H9 (cell line): Measurements from ENCODE around the gene PPP1R27. TPM values are rescaled to one million over a fixed set of nuclear protein-coding genes. Genes with fewer than 3 reads are reported as not detected.

Experiments
- DNase-seq: peaks from one replicate; pipeline ENCODE4 v3.0.0-alpha.2; 2017
- H2AFZ ChIP-seq: one replicate; pipeline ENCODE4 v1.6.1; 2013; ENCODE audit warnings: mild to moderate bottlenecking, low read length, control low read depth, moderate library complexity
- H2AK5ac ChIP-seq: 2 replicates; pipeline ENCODE4 v1.6.1; 2013; ENCODE audit warnings: low read length, control low read depth, mixed read lengths; ENCODE audit not compliant: insufficient read length
- H2BK120ac ChIP-seq: one replicate; pipeline ENCODE4 v1.6.1; 2013; ENCODE audit warnings: low read depth, mild to moderate bottlenecking, low read length, control low read depth, inconsistent platforms; ENCODE audit not compliant: poor library complexity, severe bottlenecking
- H2BK12ac ChIP-seq: 2 replicates; pipeline ENCODE4 v1.6.1; 2013; ENCODE audit warnings: low read length, control low read depth, mixed read lengths, low read depth; ENCODE audit not compliant: insufficient read length
- H2BK15ac ChIP-seq: 2 replicates; pipeline ENCODE4 v1.6.1; 2013; ENCODE audit warnings: low read depth, low read length, control low read depth
- H2BK20ac ChIP-seq: one replicate; pipeline ENCODE4 v1.6.1; 2013; ENCODE audit warnings: low read depth, mild to moderate bottlenecking, low read length, control low read depth, inconsistent platforms; ENCODE audit not compliant: poor library complexity, severe bottlenecking
- H2BK5ac ChIP-seq: 2 replicates; pipeline ENCODE4 v1.6.1; 2013; ENCODE audit warnings: low read length, control low read depth, mixed read lengths; ENCODE audit not compliant: insufficient read length
- H3K14ac ChIP-seq: 2 replicates; pipeline ENCODE4 v1.6.1; 2013; ENCODE audit warnings: low read length, control low read depth; ENCODE audit not compliant: insufficient read depth
- H3K18ac ChIP-seq: 2 replicates; pipeline ENCODE4 v1.6.1; 2013; ENCODE audit warnings: low read depth, mild to moderate bottlenecking, mixed read lengths, low read length, control low read depth; ENCODE audit not compliant: insufficient read length
- H3K23ac ChIP-seq: 2 replicates; pipeline ENCODE4 v1.6.1; 2013; ENCODE audit warnings: low read length, control low read depth, mixed read lengths, low read depth; ENCODE audit not compliant: insufficient read length
- H3K23me2 ChIP-seq: 2 replicates; pipeline ENCODE4 v1.6.1; 2013; ENCODE audit warnings: low read depth, mild to moderate bottlenecking, mixed read lengths, low read length, control low read depth; ENCODE audit not compliant: insufficient read length, poor library complexity, severe bottlenecking
- H3K27ac ChIP-seq: 2 replicates; pipeline ENCODE4 v1.5.1; 2013; ENCODE audit warnings: low read length, control low read depth, mixed read lengths, low read depth; ENCODE audit not compliant: insufficient read length
- H3K27me3 ChIP-seq: 2 replicates; pipeline ENCODE4 v1.6.1; 2013; ENCODE audit warnings: low read length, control low read depth, inconsistent platforms; ENCODE audit not compliant: insufficient read depth
- H3K4ac ChIP-seq: 2 replicates; pipeline ENCODE4 v1.6.1; 2013; ENCODE audit warnings: low read depth, mild to moderate bottlenecking, control low read depth, inconsistent platforms, low read length, moderate library complexity
- H3K4me1 ChIP-seq: 2 replicates; pipeline ENCODE4 v1.6.1; 2013; ENCODE audit warnings: low read length, control low read depth, inconsistent platforms; ENCODE audit not compliant: insufficient read depth
- H3K4me2 ChIP-seq: 2 replicates; pipeline ENCODE4 v1.6.1; 2013; ENCODE audit warnings: low read length, control low read depth, mixed read lengths; ENCODE audit not compliant: insufficient read length, insufficient read depth
- H3K56ac ChIP-seq: 2 replicates; pipeline ENCODE4 v1.6.1; 2013; ENCODE audit warnings: low read depth, mild to moderate bottlenecking, mixed read lengths, low read length, control low read depth; ENCODE audit not compliant: insufficient read length
- H3K79me1 ChIP-seq: 2 replicates; pipeline ENCODE4 v1.6.1; 2013; ENCODE audit warnings: low read depth, mild to moderate bottlenecking, moderate library complexity, low read length, control low read depth, inconsistent platforms; ENCODE audit not compliant: insufficient read depth, poor library complexity, severe bottlenecking
- H3K79me2 ChIP-seq: 2 replicates; pipeline ENCODE4 v1.6.1; 2013; ENCODE audit warnings: low read length, control low read depth, inconsistent platforms; ENCODE audit not compliant: insufficient read depth
- H3K9ac ChIP-seq: 2 replicates; pipeline ENCODE4 v1.6.1; 2013; ENCODE audit warnings: low read length, control low read depth, mixed read lengths; ENCODE audit not compliant: insufficient read length; ENCODE audit errors: extremely low read depth
- H3K9me3 ChIP-seq: one replicate; pipeline ENCODE4 v1.6.1; 2013; ENCODE audit warnings: low read depth, low read length, inconsistent platforms; ENCODE audit not compliant: control insufficient read depth
- H3T11ph ChIP-seq: one replicate; pipeline ENCODE4 v1.6.1; 2013; ENCODE audit warnings: mild to moderate bottlenecking, low read length, control low read depth, inconsistent platforms
- H4K20me1 ChIP-seq: one replicate; pipeline ENCODE4 v1.6.1; 2013; ENCODE audit not compliant: control insufficient read depth, insufficient read length, insufficient read depth
- H4K5ac ChIP-seq: 2 replicates; pipeline ENCODE4 v1.6.1; 2013; ENCODE audit warnings: low read depth, mild to moderate bottlenecking, mixed read lengths, low read length, control low read depth; ENCODE audit not compliant: insufficient read length
- H4K8ac ChIP-seq: replicated peaks from 2 replicates; pipeline ENCODE4 v1.6.1; 2013; ENCODE audit warnings: low read length, control low read depth, mixed read lengths, low read depth; ENCODE audit not compliant: insufficient read length
- H4K91ac ChIP-seq: 2 replicates; pipeline ENCODE4 v1.6.1; 2013; ENCODE audit warnings: low read depth, mild to moderate bottlenecking, moderate library complexity, mixed read lengths, low read length, control low read depth; ENCODE audit not compliant: insufficient read length
- H3K27ac Mint-ChIP-seq, 3 experiments: 2 replicates in 2 of 3; 3 replicates in 1 of 3; pipeline ENCODE4 v1.8.0; 2020 to 2021; ENCODE audit warnings: mixed read lengths in 3 of 3, mild to moderate bottlenecking in 1 of 3, moderate library complexity in 1 of 3
- H3K27me3 Mint-ChIP-seq: 2 replicates; pipeline ENCODE4 v1.8.0; 2021; ENCODE audit warnings: low read depth, mild to moderate bottlenecking, moderate library complexity, mixed read lengths
- H3K36me3 Mint-ChIP-seq, 3 experiments: 2 replicates in 2 of 3; 3 replicates in 1 of 3; pipeline ENCODE4 v1.8.0; 2020 to 2021; ENCODE audit warnings: low read depth in 3 of 3, mixed read lengths in 3 of 3; ENCODE audit not compliant: insufficient read depth in 1 of 3
- H3K4me1 Mint-ChIP-seq, 2 experiments: 2 replicates each; pipeline ENCODE4 v1.8.0; 2020; ENCODE audit warnings: mixed read lengths in 2 of 2
- H3K4me3 Mint-ChIP-seq, 2 experiments: 2 replicates in 1 of 2; 3 replicates in 1 of 2; pipeline ENCODE4 v1.8.0; 2020 to 2021; ENCODE audit warnings: mild to moderate bottlenecking in 2 of 2, mixed read lengths in 2 of 2, moderate library complexity in 1 of 2
- H3K9me3 Mint-ChIP-seq, 2 experiments: 2 replicates in 1 of 2; 3 replicates in 1 of 2; pipeline ENCODE4 v1.8.0; 2020; ENCODE audit warnings: mild to moderate bottlenecking in 2 of 2, mixed read lengths in 2 of 2, moderate library complexity in 1 of 2
- WGBS: extraction: QIAGEN DNeasy Blood & Tissue Kit; methylation state at CpG from one replicate; pipeline ENCODE4 v1.1.7; 2013; ENCODE audit warnings: missing lambda C conversion rate, low lambda C conversion rate, mixed read lengths; ENCODE audit not compliant: insufficient read length; ENCODE audit errors: extremely low coverage; 5-methylcytosine and 5-hydroxymethylcytosine counted together
- total RNA-seq: library from RNA; stranded (reverse); gene quantifications from 2 replicates; pipeline ENCODE4 v1.2.1, GENCODE V29; 2021
- TF ChIP-seq, protein P1 (sequence below): fragments of 200-600 bp; sonication (generic); conservative IDR thresholded peaks from 3 replicates; pipeline ENCODE4 v1.8.0; 2021; ENCODE audit warnings: antibody characterized with exemption, mild to moderate bottlenecking

The PPP1R27 gene
- total RNA-seq, 1 experiment from 2014 or later: 0.22 TPM

DNA sequence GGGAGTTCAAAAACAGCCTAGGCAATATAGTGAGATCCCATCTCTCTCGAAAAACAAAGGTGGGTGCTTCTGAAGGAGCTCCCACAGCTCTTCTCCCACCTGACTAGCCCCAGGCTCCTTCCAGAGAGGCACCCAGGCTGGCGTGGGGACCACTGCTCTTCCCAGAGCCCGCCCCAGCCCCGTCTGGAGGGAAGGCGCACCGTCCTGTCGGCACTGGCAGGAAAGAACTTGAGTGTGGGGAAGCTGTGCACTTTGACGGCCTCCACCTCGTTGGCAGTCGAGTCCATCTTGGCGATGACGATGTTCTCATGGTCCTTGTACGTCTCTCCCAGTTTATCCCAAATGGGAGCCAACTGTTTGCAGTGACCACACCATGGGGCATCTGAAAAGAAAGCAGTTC is 10.5 kb upstream of the PPP1R27 start:
- Histone ChIP-seq H3K9ac (no peak overlapping the region), H3K14ac (no peak overlapping the region), H3K27ac (no peak overlapping the region), H2AK5ac (no peak overlapping the region), H2BK5ac (no peak overlapping the region), H3T11ph (no peak overlapping the region), H3K23ac (no peak overlapping the region), H3K79me2 (no peaks in the 10 kb centered on the region), H3K23me2 (no peaks in the 10 kb centered on the region), H3K4ac (no peak overlapping the region), H3K4me1 (no peaks in the 10 kb centered on the region), H4K91ac (no peak overlapping the region), H2BK12ac (no peak overlapping the region), H2AFZ (no peak overlapping the region), H4K20me1 (no peaks in the 10 kb centered on the region), H4K5ac (no peak overlapping the region), H2BK20ac (no peak overlapping the region), H3K4me2 (no peak overlapping the region), H3K27me3 (no peaks in the 10 kb centered on the region), H3K56ac (no peak overlapping the region), H3K79me1 (no peaks in the 10 kb centered on the region), H3K9me3 (no peaks in the 10 kb centered on the region), H4K8ac (no peak overlapping the region), H3K18ac (no peak overlapping the region), H2BK15ac (no peak overlapping the region), H2BK120ac (no peak overlapping the region)
- TF ChIP-seq, protein P1, sequence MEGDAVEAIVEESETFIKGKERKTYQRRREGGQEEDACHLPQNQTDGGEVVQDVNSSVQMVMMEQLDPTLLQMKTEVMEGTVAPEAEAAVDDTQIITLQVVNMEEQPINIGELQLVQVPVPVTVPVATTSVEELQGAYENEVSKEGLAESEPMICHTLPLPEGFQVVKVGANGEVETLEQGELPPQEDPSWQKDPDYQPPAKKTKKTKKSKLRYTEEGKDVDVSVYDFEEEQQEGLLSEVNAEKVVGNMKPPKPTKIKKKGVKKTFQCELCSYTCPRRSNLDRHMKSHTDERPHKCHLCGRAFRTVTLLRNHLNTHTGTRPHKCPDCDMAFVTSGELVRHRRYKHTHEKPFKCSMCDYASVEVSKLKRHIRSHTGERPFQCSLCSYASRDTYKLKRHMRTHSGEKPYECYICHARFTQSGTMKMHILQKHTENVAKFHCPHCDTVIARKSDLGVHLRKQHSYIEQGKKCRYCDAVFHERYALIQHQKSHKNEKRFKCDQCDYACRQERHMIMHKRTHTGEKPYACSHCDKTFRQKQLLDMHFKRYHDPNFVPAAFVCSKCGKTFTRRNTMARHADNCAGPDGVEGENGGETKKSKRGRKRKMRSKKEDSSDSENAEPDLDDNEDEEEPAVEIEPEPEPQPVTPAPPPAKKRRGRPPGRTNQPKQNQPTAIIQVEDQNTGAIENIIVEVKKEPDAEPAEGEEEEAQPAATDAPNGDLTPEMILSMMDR: no peak
- no CpG with 5 or more reads among the region's 13 CpGs for WGBS
- H3K27ac Mint-ChIP-seq: no peak overlapping the region
- H3K9me3 Mint-ChIP-seq: no peaks in the 10 kb centered on the region
- H3K4me1 Mint-ChIP-seq: peaks cover 3% of the 10 kb centered on the region in 2 experiments; a peak in 2 of 4 replicates
- H3K36me3 Mint-ChIP-seq: peaks cover 19 to 59% (median 42%) of the 10 kb centered on the region in 3 experiments; a peak in 6 of 7 replicates
- no peak overlapping the region; a peak in 1 of 5 replicates for H3K4me3 Mint-ChIP-seq
- no peak for DNase-seq
- H3K27me3 Mint-ChIP-seq: no peaks in the 10 kb centered on the region
